Karpas-422 (cell line): ENCODE data around the gene ATXN1. TPM values are rescaled to one million over a fixed set of nuclear protein-coding genes. Genes with fewer than 3 reads are reported as not detected.

ENCODE experiments used
- DNase-seq: peaks from one replicate; pipeline ENCODE4 v3.0.0-alpha.2; 2015
- H2AFZ ChIP-seq: fragments of 200-600 bp; sonication (generic); 2 replicates; pipeline ENCODE4 v1.6.1; 2014; ENCODE audit warnings: antibody characterized with exemption, low read length, mixed read lengths
- H3K27ac ChIP-seq: fragments of 200-600 bp; sonication (generic); 2 replicates; pipeline ENCODE4 v1.5.1; 2014; ENCODE audit warnings: mild to moderate bottlenecking, low read length, moderate library complexity
- H3K27me3 ChIP-seq: fragments of 200-600 bp; sonication (generic); 2 replicates; pipeline ENCODE4 v1.6.1; 2014; ENCODE audit warnings: low read length, mixed read lengths
- H3K36me3 ChIP-seq: fragments of 200-600 bp; sonication (generic); 2 replicates; pipeline ENCODE4 v1.6.1; 2014; ENCODE audit warnings: low read length, mixed read lengths; ENCODE audit not compliant: insufficient read depth
- H3K4me1 ChIP-seq: fragments of 200-600 bp; sonication (generic); 2 replicates; pipeline ENCODE4 v1.6.1; 2014; ENCODE audit warnings: mild to moderate bottlenecking, low read length, mixed read lengths
- H3K4me2 ChIP-seq: fragments of 200-600 bp; sonication (generic); 2 replicates; pipeline ENCODE4 v1.6.1; 2014; ENCODE audit warnings: low read length, low read depth, mild to moderate bottlenecking; ENCODE audit not compliant: poor library complexity, severe bottlenecking
- H3K4me3 ChIP-seq: fragments of 200-600 bp; sonication (generic); 2 replicates; pipeline ENCODE4 v1.5.1; 2014; ENCODE audit warnings: mild to moderate bottlenecking, antibody characterized with exemption, low read length, mixed read lengths
- H3K79me2 ChIP-seq: fragments of 200-600 bp; sonication (generic); 2 replicates; pipeline ENCODE4 v1.6.1; 2014; ENCODE audit warnings: mild to moderate bottlenecking, low read length, mixed read lengths
- H3K9ac ChIP-seq: fragments of 200-600 bp; sonication (generic); 2 replicates; pipeline ENCODE4 v1.6.0; 2014; ENCODE audit warnings: low read length
- H3K9me2 ChIP-seq: fragments of 200-600 bp; sonication (generic), shearing (Covaris generic); replicated peaks from 2 replicates; pipeline ENCODE4 v1.6.0; 2014; ENCODE audit warnings: mild to moderate bottlenecking, low read length, moderate library complexity; ENCODE audit not compliant: insufficient read depth
- H3K9me3 ChIP-seq: fragments of 300-700, 200-600 bp; sonication (generic); 2 replicates; pipeline ENCODE4 v1.6.1; 2014; ENCODE audit warnings: low read length, mixed read lengths
- H4K20me1 ChIP-seq: fragments of 200-600 bp; sonication (generic); 2 replicates; pipeline ENCODE4 v1.6.1; 2014; ENCODE audit warnings: mild to moderate bottlenecking, antibody characterized with exemption, low read length, low read depth; ENCODE audit not compliant: insufficient read depth
- total RNA-seq: library from RNA; depleted of rRNA; stranded (reverse); fragments of >200 nt; shearing (Covaris generic); gene quantifications from 2 replicates; pipeline ENCODE4 v1.2.3, GENCODE V29; 2014; ENCODE audit warnings: low replicate concordance

Gene ATXN1
- total RNA-seq, 1 experiment from 2014 or later, result 0.37 TPM

DNA sequence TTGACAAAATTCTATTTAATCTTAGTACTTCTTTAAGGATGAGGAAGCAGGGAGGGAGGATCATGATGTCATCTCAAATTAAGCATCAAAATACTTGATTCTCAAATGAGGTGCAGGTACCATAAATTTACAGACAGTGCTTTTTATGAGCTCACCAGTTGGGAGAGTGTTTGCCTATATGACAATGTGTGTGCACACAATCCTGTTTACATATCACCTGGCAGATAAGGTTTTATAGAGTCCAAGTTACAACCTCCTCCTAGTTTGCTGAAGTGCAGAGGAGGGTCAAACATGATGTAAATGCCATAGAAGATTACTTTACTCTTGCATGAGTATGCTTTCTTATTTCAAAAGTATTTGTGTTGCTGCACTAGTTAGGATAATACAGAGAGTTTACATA is 6.4 kb downstream of the ATXN1 start:
- no peaks in the 10 kb centered on the region for H3K79me2 ChIP-seq
- peaks cover 10% of the 10 kb centered on the region for H3K4me1 ChIP-seq
- H3K9me2 ChIP-seq, result no peaks in the 10 kb centered on the region
- no peak for DNase-seq
- no peaks in the 10 kb centered on the region for H3K9me3 ChIP-seq
- no peak overlapping the region for H3K9ac ChIP-seq
- H3K4me3 ChIP-seq, result no peak overlapping the region
- no peaks in the 10 kb centered on the region for H3K36me3 ChIP-seq
- H3K27ac ChIP-seq, result no peak overlapping the region
- H3K27me3 ChIP-seq, result no peaks in the 10 kb centered on the region; the same call in 1 of the 2 replicates
- H3K4me2 ChIP-seq, result no peak overlapping the region
- no peaks in the 10 kb centered on the region for H4K20me1 ChIP-seq
- H2AFZ ChIP-seq, result no peak overlapping the region

DNA sequence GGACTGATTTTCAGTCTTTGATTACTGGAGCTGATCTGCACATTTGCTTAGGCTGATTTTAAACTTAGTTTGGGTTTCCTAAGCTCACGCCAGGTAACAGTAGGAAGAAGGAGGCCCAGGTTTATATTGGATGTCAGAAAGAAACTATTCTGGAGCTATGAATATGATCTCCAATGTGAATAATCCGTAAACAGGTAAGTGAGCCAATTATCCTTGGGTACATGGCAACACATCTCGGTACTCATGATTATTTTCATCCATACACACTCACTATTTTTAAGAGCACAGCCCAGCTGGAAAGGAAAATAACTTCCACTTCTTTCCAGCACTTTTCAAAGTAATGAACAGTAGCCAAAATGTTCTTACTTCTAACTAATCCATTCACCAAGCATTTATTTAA is 7.0 kb downstream of the ATXN1 start:
- Histone ChIP-seq H4K20me1 (no peaks in the 10 kb centered on the region), H3K4me3 (no peak overlapping the region), H3K36me3 (no peaks in the 10 kb centered on the region), H3K9me3 (no peaks in the 10 kb centered on the region), H3K79me2 (no peaks in the 10 kb centered on the region), H3K27ac (no peak overlapping the region), H3K9me2 (no peaks in the 10 kb centered on the region), H3K4me2 (no peak overlapping the region), H3K4me1 (peaks cover 4% of the 10 kb centered on the region), H3K27me3 (no peaks in the 10 kb centered on the region), H3K9ac (no peak overlapping the region), H2AFZ (no peak overlapping the region)
- DNase-seq, result no peak

DNA sequence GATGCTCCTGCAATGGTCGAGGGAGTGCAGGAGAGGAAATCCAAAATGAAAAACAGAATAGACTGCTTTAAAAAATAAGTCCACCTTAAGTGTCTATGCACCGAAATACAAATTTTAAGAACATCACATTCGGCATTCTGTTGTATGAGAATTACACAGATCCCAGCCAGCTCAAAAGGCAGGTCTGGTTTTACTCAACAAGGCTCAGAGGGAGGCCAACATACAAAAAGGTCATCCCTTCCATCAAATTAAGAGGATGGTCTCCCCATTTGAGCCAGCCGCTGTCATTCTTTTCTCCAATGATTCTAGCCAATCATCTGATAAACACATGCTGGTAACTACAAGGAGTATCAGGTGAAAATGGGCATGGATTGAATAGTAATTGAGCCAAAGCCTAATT is 7.9 kb downstream of the ATXN1 start:
- Histone ChIP-seq H3K9ac (no peak overlapping the region), H3K36me3 (no peaks in the 10 kb centered on the region), H2AFZ (no peak overlapping the region), H3K4me3 (no peak overlapping the region), H3K79me2 (no peaks in the 10 kb centered on the region), H3K9me3 (no peaks in the 10 kb centered on the region), H3K27me3 (no peaks in the 10 kb centered on the region), H3K4me1 (no peaks in the 10 kb centered on the region), H4K20me1 (no peaks in the 10 kb centered on the region), H3K4me2 (no peak overlapping the region), H3K9me2 (no peaks in the 10 kb centered on the region), H3K27ac (no peak overlapping the region)
- DNase-seq, result no peak

DNA sequence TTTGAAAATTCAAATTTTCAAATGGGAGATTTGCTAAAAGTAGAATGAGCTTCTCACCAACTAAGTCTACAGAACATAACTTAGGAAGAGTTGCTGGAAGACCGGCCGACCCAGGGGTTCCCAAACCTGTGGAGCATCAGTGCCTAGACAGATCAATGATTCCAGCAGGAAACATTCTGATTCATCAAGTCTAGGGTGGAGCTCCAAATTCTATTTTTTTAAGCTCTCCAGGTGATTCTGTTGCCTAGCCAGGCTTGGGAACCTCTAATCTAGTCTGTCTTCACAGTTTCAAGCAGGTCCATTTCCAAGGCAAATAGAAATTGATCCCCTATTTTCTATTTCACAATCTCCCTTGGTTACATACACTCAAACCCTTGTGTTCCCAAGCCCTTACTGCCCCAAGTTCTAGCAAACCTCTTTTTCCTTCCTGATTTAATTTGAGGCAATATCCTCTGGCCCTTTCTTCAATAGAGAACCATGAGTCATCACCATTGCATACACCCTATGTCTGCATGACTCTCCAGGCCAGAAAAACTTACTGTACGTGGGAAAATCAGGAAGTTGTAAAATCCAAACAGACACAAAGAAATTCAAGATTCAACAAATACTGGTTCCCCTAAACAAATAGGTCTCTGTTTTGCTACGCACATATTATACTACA is 8.9 kb downstream of the ATXN1 start:
- Histone ChIP-seq H4K20me1 (no peaks in the 10 kb centered on the region), H3K79me2 (no peaks in the 10 kb centered on the region), H3K4me1 (no peaks in the 10 kb centered on the region)

DNA sequence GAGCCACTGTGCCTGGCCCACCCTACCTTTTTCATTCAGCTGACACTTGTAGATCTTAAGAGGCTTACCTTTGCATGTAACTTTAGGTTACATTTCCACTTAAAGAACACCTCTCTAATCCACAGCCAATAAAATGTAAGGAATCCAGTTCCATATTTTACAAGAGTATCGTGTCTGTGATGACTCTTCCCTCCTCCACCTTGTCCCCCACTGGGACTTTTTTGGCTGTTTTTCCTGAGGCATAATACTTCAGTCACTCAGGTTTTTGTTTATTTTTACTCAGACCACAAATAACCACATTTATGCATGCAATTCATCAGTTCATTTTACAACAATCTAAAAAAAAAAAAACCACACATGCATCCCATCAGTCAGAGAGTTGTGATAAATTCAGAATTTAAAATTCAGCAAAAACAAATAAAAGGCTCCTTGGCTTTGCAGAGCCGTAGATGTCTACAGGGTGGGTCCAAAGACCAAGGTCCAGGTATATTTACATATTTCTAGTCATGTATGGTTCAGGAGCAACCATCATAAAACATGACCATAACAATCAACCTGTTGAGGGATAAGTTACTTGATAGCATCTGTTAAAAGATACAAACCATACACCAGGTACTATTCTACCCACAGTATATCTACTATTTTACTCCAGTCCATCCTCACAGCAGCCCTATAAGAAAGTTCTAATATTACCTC is 9.9 kb downstream of the ATXN1 start:
- no peak overlapping the region for H3K9ac ChIP-seq
- H3K79me2 ChIP-seq, result no peaks in the 10 kb centered on the region
- no peak overlapping the region for H3K4me2 ChIP-seq
- no peaks in the 10 kb centered on the region for H3K36me3 ChIP-seq
- no peak overlapping the region for H2AFZ ChIP-seq
- H3K27me3 ChIP-seq, result no peaks in the 10 kb centered on the region
- no peak for DNase-seq
- no peaks in the 10 kb centered on the region for H3K9me2 ChIP-seq
- no peaks in the 10 kb centered on the region for H3K9me3 ChIP-seq
- no peaks in the 10 kb centered on the region for H4K20me1 ChIP-seq
- no peak overlapping the region for H3K4me3 ChIP-seq
- H3K4me1 ChIP-seq, result no peaks in the 10 kb centered on the region
- no peak overlapping the region for H3K27ac ChIP-seq

More for the DNA sequence above, 8.9 kb downstream of the ATXN1 start:
- no peak for DNase-seq
- Histone ChIP-seq H3K4me3 (no peak overlapping the region), H3K36me3 (no peaks in the 10 kb centered on the region), H3K9ac (no peak overlapping the region), H3K4me2 (no peak overlapping the region), H3K9me3 (no peaks in the 10 kb centered on the region), H3K9me2 (no peaks in the 10 kb centered on the region), H2AFZ (no peak overlapping the region), H3K27ac (no peak overlapping the region), H3K27me3 (no peaks in the 10 kb centered on the region)

DNA sequence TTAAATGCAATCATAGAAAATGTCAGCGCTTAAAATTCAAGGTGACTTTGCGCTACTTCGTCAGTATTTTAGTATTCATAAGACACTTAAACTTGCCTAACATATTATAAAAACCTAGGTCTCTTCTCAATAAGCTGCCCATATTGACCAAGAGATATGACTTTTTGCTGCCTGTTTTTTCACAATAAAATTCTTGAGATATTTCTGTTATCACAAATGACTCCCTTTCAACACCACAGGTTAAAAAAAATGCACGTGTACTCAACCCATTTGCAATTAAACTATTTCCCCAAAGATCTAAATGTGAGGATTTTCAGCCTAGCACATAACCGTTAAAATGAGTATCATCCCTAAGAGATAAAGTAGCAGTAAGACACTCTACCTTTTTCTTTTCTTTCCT is 10.7 kb downstream of the ATXN1 start:
- no peaks in the 10 kb centered on the region for H3K9me3 ChIP-seq
- H3K9me2 ChIP-seq, result no peaks in the 10 kb centered on the region
- no peaks in the 10 kb centered on the region for H3K36me3 ChIP-seq
- no peak overlapping the region for H3K27ac ChIP-seq
- no peak overlapping the region for H3K4me2 ChIP-seq
- no peaks in the 10 kb centered on the region for H3K79me2 ChIP-seq
- H3K4me1 ChIP-seq, result no peaks in the 10 kb centered on the region
- no peaks in the 10 kb centered on the region for H4K20me1 ChIP-seq
- H2AFZ ChIP-seq, result no peak overlapping the region
- no peaks in the 10 kb centered on the region for H3K27me3 ChIP-seq
- no peak overlapping the region for H3K4me3 ChIP-seq
- H3K9ac ChIP-seq, result no peak overlapping the region
- no peak for DNase-seq

DNA sequence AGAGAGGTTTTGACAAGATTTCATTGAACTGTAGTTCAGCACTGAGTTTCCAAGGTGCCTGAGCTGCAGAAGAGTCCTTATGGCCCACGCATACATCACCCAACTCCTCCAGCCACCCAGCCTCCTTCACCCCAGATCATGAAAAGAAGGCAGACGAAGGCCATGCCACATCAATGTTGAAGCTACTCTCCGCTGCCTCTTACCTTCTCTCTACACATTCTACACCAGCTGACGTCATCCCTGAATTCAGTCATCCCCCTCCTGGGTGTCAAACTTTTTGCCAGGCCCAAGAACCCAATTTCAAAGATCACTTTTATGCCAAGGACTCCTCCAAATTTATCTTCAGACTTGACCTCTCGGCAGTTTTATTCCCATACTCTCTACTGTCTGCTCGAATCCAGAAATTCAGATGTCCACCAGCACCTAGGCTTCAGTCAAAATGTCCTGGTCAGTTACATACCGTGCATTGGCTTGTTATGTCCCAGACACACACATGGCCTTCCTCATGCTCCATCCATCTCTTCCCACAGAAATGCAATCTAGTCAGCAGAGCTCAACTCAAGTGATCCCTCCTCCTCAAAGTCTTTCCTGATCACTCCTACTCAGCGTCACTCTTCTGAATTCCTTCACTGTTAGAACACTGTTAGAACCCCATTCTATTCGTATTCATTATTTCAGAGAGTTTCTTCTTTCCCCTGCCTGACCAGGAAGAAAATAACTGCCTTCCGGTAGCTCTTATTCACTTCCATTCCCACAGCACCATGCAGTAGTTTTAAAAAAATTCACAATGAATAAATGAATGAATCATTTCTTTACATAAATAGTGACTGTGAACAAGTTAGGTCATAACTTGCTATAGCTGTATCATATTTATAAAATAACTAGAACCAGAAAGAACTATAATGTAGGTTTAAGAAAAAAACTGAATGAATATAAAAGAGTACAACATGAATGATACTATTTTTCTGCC is 11.5 kb downstream of the ATXN1 start:
- DNase-seq, result no peak
- Histone ChIP-seq H3K4me2 (no peak overlapping the region), H3K79me2 (no peaks in the 10 kb centered on the region), H3K9me2 (no peaks in the 10 kb centered on the region), H3K4me3 (no peak overlapping the region), H3K9me3 (no peaks in the 10 kb centered on the region), H2AFZ (no peak overlapping the region), H3K27ac (no peak overlapping the region), H3K36me3 (no peaks in the 10 kb centered on the region), H3K9ac (no peak overlapping the region), H4K20me1 (no peaks in the 10 kb centered on the region), H3K27me3 (no peaks in the 10 kb centered on the region), H3K4me1 (no peaks in the 10 kb centered on the region)

DNA sequence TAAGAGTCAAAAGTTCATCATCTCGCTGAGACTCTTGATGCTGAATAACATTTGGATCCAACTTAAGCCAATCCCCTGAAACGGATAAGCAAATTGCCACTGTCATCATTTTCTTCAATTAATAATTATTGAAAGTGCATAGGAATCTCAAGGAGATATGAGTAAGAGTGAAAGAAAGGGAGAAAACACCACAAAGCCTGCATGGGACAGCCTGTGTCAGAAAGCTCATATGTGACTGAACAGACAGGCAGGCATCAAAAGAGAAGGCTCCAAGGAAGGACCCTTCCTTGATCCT is 13.3 kb downstream of the ATXN1 start:
- Histone ChIP-seq H3K27me3 (no peaks in the 10 kb centered on the region), H3K9me2 (no peaks in the 10 kb centered on the region), H2AFZ (no peak overlapping the region), H3K27ac (no peak overlapping the region), H3K9me3 (no peaks in the 10 kb centered on the region), H3K4me1 (no peaks in the 10 kb centered on the region), H3K4me2 (no peak overlapping the region), H3K9ac (no peak overlapping the region), H3K79me2 (no peaks in the 10 kb centered on the region), H4K20me1 (no peaks in the 10 kb centered on the region), H3K4me3 (no peak overlapping the region), H3K36me3 (no peaks in the 10 kb centered on the region)
- DNase-seq, result no peak
